ENCODE measurements around the gene HELQ. TPM values are rescaled to one million over a fixed set of nuclear protein-coding genes. Genes with fewer than 3 reads are reported as not detected.

HELQ gene
- total and polyA plus RNA-seq, 9 of the 15 experiments (the other 6 are each of a cell fraction or from before 2014, with no cell fraction given), result 3.5 to 15.2 (median 11.9) TPM

DNA sequence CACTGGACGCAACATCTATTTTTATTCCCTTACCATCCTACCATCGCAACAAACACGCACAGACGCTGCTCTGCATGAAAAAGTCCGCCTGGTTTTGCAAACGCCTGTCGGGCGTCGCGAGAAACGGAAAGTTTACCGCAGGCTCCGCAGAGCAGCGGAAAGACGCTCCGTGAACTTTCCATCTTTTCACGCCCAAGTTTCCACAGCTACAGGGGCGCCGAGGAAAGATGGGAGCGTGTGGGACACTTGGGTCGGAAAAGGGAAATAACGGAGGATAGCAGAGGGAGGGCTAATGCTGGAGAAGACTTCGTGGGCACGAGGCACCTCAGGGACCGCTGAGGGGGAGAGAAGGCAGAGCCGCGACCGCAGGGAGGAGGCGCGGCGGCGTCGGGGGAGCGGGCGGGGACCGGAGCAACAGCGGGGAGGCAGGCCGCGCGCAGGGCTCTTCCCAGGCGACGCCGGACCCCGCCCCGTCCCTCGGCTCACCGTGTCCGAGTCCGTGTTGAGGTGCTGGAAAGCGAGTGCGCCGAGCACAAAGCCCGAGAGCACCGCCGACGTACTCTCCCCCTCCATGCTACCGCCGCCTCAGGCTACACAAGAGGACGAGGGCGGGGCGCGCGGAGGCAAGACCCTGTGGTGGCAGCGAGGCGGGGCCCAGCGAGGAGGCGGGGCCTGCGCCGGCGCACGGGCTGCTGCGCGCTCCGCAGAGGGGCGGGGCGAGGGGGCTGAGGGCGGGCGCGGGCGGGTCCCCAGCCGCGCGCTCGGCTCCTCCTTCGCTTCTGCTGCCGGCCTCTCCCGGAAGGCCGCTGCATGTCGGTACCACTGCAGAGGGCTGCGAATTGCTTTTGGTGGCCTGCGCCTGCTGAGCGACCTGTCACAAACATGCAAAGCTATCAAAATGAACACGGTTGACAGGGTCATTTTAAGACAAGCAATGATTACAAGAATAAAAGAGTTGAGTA is 29.2 kb upstream of the HELQ start, which contains the start of gene ABRAXAS1 (continued):
- TF ChIP-seq SRSF1 (IDR thresholded peaks at IDR 0.05; ENCODE audit: low read depth, low read length) (no peak), HDAC8 (tag; IDR thresholded peaks at IDR 0.05) (peak; percentile 73; the same call in 1 of the 2 replicates), HDAC1 (IDR thresholded peaks at IDR 0.05) (peak in 1 of 2 experiments; percentile 79; a peak in 2 of 4 replicates), HNRNPLL (IDR thresholded peaks at IDR 0.05; ENCODE audit: low read depth, low read length, poor library complexity, severe bottlenecking) (peak; percentile 95), HMGN3 (IDR thresholded peaks at IDR 0.05; ENCODE audit: borderline replicate concordance, extremely low read depth, insufficient read length, low read depth, low read length) (peak; percentile 77), SMARCE1 (IDR thresholded peaks at IDR 0.05) (0 out of 2 replicates have a peak, but pooled peaks have one; percentile 31), NEUROD1 (IDR thresholded peaks at IDR 0.05; ENCODE audit: borderline replicate concordance, low read depth, low read length, partially characterized antibody) (peak; percentile 16), MGA (IDR thresholded peaks at IDR 0.05) (peak; percentile 99), CCNT2 (IDR thresholded peaks at IDR 0.05; ENCODE audit: borderline replicate concordance, extremely low read depth, insufficient read length, low read depth, low read length) (peak; percentile 79)
- TF ChIP-seq, protein P1, sequence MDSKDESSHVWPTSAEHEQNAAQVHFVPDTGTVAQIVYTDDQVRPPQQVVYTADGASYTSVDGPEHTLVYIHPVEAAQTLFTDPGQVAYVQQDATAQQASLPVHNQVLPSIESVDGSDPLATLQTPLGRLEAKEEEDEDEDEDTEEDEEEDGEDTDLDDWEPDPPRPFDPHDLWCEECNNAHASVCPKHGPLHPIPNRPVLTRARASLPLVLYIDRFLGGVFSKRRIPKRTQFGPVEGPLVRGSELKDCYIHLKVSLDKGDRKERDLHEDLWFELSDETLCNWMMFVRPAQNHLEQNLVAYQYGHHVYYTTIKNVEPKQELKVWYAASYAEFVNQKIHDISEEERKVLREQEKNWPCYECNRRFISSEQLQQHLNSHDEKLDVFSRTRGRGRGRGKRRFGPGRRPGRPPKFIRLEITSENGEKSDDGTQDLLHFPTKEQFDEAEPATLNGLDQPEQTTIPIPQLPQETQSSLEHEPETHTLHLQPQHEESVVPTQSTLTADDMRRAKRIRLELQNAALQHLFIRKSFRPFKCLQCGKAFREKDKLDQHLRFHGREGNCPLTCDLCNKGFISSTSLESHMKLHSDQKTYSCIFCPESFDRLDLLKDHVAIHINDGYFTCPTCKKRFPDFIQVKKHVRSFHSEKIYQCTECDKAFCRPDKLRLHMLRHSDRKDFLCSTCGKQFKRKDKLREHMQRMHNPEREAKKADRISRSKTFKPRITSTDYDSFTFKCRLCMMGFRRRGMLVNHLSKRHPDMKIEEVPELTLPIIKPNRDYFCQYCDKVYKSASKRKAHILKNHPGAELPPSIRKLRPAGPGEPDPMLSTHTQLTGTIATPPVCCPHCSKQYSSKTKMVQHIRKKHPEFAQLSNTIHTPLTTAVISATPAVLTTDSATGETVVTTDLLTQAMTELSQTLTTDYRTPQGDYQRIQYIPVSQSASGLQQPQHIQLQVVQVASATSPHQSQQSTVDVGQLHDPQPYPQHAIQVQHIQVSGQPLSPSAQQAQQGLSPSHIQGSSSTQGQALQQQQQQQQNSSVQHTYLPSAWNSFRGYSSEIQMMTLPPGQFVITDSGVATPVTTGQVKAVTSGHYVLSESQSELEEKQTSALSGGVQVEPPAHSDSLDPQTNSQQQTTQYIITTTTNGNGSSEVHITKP (IDR thresholded peaks at IDR 0.05; ENCODE audit: partially characterized antibody), result peak; percentile 39

Data from K562 (cell line).